GM04503 (cell line): ENCODE results near the gene WDR90.
A peak's percentile ranks its signal among the peaks of the same experiment; 100 is the strongest.

Experiments
- DNase-seq: peaks from one replicate; pipeline ENCODE4 v3.0.0-alpha.2; 2012; ENCODE audit warnings: low read depth

The WDR90 gene

GRCh38 chr16:626787-627453 is 22.2 kb upstream of the WDR90 start:
- DNase-seq: peak; percentile 66

GRCh38 chr16:627454-628239 is 21.5 kb upstream of the WDR90 start:
- no peak for DNase-seq

- DNase-seq: no peak
These were observed 20.7 kb upstream of the WDR90 start for GRCh38 chr16:628321-629061.

- DNase-seq: no peak
These were observed 19.9 kb upstream of the WDR90 start for GRCh38 chr16:629185-629832.

- no peak for DNase-seq
These were observed 19.3 kb upstream of the WDR90 start for GRCh38 chr16:629833-630248.

- no peak for DNase-seq
These were observed 18.8 kb upstream of the WDR90 start for GRCh38 chr16:630249-630814.

GRCh38 chr16:630815-631405 is 18.3 kb upstream of the WDR90 start, which contains the start of gene WFIKKN1:
Gene WFIKKN1 (plus strand): TSS chr16:630985. CDS start chr16:631254, 269 bp downstream.
- DNase-seq: no peak

- DNase-seq: no peak
These were observed 17.3 kb upstream of the WDR90 start for GRCh38 chr16:631808-632358.

GRCh38 chr16:632486-633335 is 16.5 kb upstream of the WDR90 start:
- no peak for DNase-seq

- no peak for DNase-seq
These were observed 15.7 kb upstream of the WDR90 start for GRCh38 chr16:633336-634050.

- DNase-seq: no peak
These were observed 15.0 kb upstream of the WDR90 start for GRCh38 chr16:634051-634670.

GRCh38 chr16:634996-635395 is 14.2 kb upstream of the WDR90 start:
- DNase-seq: no peak

GRCh38 chr16:635573-636205 is 13.5 kb upstream of the WDR90 start:
- no peak for DNase-seq

- DNase-seq: peak; percentile 63
These were observed 12.7 kb upstream of the WDR90 start, which contains the start of gene METTL26 for GRCh38 chr16:636206-637080. Gene METTL26 (minus strand): TSS chr16:636305. CDS start chr16:636290, 15 bp downstream.

GRCh38 chr16:637081-638018 is 11.8 kb upstream of the WDR90 start:
- no peak for DNase-seq

- no peak for DNase-seq
These were observed 11.1 kb upstream of the WDR90 start for GRCh38 chr16:638034-638543.
